HG03469 (cell line): ENCODE data around the gene HOXC12.
A peak's percentile ranks its signal among the peaks of the same experiment; 100 is the strongest.

ENCODE experiments used
- ATAC-seq: cut with Tn5 transposase; IDR thresholded peaks from one replicate; pipeline ENCODE4 v1.9.1; 2021; ENCODE audit warnings: mild to moderate bottlenecking, moderate library complexity, moderate number of reproducible peaks; ENCODE audit not compliant: unreplicated experiment

Gene HOXC12

GRCh38 chr12:53982648-53983567, 28.2 kb downstream of the HOXC12 start:
- ATAC-seq, result no peak

- no peak for ATAC-seq
These were observed 28.9 kb downstream of the HOXC12 start for GRCh38 chr12:53983568-53983949.

GRCh38 chr12:53983950-53984572, 29.4 kb downstream of the HOXC12 start:
- ATAC-seq, result no peak

GRCh38 chr12:53984901-53985691, 30.4 kb downstream of the HOXC12 start, which contains the start of gene HOXC10:
Gene HOXC10, plus strand, starts transcription at chr12:53985146. Its CDS starts 114 bp downstream, at chr12:53985260.
- no peak for ATAC-seq

GRCh38 chr12:53985692-53985993, 30.9 kb downstream of the HOXC12 start:
- no peak for ATAC-seq

- ATAC-seq, result no peak
These were observed 31.4 kb downstream of the HOXC12 start for GRCh38 chr12:53985994-53986685.

GRCh38 chr12:53986686-53987483, 32.2 kb downstream of the HOXC12 start:
- ATAC-seq, result no peak

- ATAC-seq, result no peak
These were observed 33.1 kb downstream of the HOXC12 start for GRCh38 chr12:53987787-53988230.

GRCh38 chr12:53988541-53989226, 34.0 kb downstream of the HOXC12 start:
- no peak for ATAC-seq

GRCh38 chr12:53989227-53990113, 34.8 kb downstream of the HOXC12 start:
- ATAC-seq, result peak; percentile 46

- no peak for ATAC-seq
These were observed 35.8 kb downstream of the HOXC12 start for GRCh38 chr12:53990311-53991076.

GRCh38 chr12:53991077-53991460, 36.4 kb downstream of the HOXC12 start:
- no peak for ATAC-seq

- no peak for ATAC-seq
These were observed 37.7 kb downstream of the HOXC12 start for GRCh38 chr12:53992377-53992889.

GRCh38 chr12:53993162-53994008, 38.7 kb downstream of the HOXC12 start:
- no peak for ATAC-seq

- no peak for ATAC-seq
These were observed 39.2 kb downstream of the HOXC12 start for GRCh38 chr12:53994009-53994263.

GRCh38 chr12:53994264-53995001, 39.7 kb downstream of the HOXC12 start:
- ATAC-seq, result no peak
